Limb (tissue), 2 donors: ENCODE results near the gene TRDMT1.
A peak's percentile ranks its signal among the peaks of the same experiment; 100 is the strongest.

ENCODE experiments used
- DNase-seq, 2 donors: peaks; one replicate each; pipeline ENCODE4 v3.0.0-alpha.2; 2016; ENCODE audit errors: extremely low spot score in 2 of 2

Gene TRDMT1, protein sequence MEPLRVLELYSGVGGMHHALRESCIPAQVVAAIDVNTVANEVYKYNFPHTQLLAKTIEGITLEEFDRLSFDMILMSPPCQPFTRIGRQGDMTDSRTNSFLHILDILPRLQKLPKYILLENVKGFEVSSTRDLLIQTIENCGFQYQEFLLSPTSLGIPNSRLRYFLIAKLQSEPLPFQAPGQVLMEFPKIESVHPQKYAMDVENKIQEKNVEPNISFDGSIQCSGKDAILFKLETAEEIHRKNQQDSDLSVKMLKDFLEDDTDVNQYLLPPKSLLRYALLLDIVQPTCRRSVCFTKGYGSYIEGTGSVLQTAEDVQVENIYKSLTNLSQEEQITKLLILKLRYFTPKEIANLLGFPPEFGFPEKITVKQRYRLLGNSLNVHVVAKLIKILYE

DNA sequence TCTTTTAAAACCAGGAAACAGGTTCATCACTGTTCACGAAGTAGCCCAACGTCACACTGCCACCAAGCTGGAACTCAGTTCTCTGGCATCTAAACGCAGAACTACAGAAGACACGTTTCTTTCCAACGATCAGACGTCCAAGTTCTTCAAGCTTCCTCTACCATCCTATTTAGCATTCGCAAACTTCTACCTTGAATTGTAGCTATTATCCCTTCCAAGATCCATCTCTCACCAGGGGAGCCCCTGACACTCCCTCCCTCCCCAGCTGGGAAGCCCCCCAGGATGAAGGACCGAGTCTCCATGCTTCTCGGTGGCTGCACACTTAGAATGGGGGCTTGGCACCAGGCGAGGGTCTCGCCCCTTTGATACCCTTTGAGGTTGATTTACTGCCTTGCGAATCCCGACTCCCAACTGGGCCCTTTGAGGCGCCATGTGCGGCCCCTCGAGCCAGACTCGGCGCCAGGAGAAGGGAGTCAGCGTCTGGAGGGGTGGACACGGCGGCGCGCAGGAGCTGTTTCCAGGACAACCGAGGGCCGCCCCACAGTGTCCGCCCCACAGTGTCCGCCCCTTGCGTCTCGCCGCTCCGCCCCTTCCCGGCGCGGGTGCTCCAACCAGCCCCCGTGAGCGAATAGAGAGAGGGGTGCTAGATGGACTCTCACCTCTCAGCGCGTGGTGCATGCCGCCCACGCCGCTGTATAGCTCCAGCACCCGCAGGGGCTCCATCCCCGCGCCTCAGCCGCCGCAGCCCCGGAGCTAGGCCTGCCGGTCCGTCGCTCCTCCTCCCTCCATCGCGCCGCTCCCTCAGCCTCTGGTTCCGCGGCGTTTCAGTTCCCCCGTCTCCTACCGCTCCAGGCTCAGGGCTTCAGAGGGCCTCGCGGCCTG is at the start of gene TRDMT1:
Gene TRDMT1 (minus strand): TSS at position 761 of the 882 bp plus-strand sequence. CDS start 38 bp downstream, at position 723.
- peak; percentile 92 to 94 for DNase-seq

DNA sequence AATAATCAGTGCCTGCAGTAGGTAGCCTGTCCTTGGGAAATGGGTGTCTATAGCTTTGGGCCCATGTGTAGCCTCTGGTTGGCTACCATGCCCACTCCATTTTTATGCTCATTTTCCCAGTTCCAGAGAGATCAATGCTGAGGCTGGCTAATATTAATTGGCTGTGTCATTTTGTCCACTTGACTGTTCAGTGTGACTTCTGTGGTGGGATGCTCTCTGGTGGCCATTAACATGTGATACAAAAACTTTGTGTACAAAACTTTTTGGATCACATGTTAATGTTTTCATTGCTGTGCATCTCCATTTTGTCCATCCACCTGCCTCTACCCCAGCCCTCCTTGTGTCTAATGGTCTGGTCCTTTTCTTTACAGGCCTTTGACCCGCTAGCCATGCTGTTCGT is 49.3 kb upstream of the TRDMT1 start:
- DNase-seq, result no peak

DNA sequence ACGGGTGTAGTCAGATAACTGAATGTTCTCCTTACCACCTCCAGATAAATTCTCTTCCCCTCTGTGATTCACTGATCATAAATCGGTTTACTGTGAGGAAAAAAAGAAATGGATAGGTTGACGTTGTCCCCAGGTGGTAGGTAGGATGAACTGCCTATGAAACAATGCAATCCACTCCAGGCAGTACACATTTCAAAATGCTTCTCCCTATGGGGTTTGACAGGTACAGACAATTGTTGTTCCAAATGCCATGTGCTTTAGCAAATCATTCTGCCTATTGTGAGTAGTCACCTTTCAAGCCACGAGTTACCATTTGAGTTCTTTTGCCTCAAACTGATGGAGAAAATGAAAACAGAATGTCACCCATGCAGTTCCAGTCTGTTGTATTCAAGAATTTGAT is 48.3 kb upstream of the TRDMT1 start:
- DNase-seq, result no peak

DNA sequence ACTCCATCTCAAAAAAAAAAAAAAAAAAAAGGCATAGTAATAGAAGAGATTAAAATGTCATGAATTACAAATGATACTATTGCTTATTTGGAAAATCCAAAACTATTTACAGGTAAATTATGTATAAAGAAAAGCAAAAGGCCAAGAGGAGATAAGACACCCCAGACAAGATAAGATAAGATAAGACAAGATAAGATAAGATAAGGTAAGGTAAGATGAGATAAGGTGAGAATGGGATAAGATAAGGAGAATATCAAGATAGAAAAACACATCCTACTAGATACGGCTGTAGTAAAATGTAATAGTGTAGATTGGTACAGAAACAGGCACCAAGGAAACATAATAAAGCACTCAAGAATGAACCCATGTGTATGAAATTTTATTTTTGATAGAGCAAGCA is 47.5 kb upstream of the TRDMT1 start:
- DNase-seq, result no peak

DNA sequence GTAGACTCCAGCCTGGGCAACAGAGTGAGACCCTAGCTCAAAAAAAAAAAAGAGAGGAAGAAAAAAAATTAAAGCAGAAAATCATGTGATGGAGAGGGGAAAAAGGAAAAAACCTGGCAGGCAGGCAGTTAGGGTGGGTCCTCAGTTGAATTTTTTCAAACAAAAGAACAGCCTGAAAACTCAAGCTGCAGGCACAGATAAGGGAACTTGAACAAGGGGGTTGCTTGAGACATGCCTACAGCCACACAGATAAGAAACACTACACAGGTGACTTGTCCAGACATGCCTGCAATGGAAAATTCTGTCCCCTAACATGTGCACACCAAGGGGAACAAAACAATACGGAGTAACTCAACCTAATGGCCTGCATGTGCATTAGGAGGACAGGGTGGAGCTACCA is 45.7 kb upstream of the TRDMT1 start:
- DNase-seq, result no peak

DNA sequence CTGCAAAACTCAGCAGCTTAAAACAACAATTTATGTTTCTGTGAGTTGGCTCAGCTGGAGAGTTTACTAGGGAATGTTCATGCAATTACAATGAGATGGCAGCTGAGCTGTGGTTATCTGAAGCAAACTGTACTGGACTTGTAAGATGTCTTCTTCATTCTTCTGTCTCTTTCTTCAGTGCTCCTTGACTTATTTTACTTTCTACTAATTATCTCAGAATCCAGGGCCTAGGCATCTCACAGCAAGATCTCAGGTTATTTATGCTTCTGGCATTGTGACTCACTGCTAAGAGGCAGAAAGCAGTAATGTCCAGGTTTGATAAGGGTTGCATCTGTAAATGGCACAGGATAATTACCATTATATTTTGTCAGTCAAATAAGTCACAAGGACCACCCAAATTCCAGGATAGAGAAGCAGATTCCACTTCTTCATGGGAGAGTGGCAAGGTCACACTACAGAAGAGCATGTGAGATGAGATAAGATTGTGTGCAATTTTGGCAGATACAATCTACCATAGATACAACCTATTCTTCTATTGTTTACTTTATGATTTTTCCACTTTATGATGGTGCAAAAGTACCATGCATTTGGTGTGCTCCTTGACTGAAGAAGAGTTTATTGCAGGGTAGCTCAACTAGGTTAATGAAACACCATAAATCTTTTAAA is 43.4 kb upstream of the TRDMT1 start:
- DNase-seq, result no peak

DNA sequence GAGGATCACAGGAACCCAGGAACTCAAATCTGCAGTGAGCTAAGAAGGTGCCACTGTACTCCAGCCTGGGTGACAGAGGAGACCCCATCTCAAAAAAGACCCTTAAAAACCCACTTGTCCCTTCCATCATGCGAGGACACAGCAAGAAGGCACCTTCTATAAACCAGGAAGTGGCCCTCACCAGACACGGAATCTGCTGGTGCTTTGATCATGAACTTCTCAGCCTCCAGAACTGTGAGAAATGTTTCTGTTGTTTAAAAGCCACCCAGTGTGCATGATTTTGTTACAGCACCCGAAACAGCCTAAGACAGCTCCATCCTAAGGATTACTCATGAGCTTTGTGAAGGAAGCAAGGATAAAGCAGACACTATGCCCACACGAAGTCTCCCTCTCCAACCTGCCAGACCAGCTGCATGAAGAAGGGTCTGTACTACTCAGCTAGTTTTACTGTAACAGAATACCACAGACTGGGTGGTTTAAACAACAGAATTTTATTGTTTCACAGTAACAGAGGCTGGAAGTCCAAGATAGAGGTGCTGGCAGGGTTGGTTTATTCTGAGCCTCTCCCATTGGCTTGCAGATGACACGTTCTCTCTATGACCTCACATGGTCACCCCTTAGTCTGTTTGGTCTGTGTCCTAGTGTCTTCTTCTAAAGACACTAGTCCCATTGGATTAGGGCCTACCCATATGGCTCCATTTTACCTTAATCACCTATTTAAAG is 40.3 kb upstream of the TRDMT1 start:
- DNase-seq, result no peak

DNA sequence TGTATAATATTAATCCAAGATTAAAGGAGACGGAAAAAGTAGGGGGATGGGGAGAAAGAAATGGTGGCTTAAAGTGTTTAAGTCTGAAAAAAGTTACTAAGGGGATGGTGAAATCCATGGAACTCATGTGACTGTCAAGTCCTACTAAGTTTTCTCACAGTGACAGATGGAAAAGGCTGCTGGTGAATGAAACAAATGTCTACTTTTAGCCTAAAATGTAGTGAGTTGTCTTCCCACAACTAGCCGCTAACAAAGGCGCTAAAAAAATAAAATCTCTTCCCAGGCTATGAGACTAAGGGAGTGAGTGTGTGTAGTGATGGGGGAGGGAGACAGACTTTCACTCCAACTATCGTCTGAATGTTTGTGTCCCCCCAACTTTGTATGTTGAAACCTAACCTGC is 39.1 kb upstream of the TRDMT1 start:
- DNase-seq, result no peak

DNA sequence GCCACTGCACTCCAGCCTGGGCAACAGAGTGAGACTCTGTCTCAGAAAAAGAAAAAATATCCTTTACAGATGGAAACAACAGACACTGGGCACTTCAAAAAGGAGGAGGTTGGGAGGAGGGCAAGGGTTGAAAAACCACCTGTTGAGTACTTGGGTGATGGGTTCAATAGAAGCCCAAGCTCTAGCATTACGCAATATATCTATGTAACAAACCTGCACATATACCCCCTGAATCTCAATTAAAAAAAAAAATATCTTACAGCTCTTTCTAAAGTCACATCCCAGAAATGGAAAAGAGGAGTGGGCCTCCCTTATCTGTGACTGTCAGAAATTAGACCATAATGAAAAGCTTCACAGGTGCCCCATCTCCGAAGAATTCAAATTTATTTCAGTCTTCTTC is 38.6 kb upstream of the TRDMT1 start:
- DNase-seq, result no peak

DNA sequence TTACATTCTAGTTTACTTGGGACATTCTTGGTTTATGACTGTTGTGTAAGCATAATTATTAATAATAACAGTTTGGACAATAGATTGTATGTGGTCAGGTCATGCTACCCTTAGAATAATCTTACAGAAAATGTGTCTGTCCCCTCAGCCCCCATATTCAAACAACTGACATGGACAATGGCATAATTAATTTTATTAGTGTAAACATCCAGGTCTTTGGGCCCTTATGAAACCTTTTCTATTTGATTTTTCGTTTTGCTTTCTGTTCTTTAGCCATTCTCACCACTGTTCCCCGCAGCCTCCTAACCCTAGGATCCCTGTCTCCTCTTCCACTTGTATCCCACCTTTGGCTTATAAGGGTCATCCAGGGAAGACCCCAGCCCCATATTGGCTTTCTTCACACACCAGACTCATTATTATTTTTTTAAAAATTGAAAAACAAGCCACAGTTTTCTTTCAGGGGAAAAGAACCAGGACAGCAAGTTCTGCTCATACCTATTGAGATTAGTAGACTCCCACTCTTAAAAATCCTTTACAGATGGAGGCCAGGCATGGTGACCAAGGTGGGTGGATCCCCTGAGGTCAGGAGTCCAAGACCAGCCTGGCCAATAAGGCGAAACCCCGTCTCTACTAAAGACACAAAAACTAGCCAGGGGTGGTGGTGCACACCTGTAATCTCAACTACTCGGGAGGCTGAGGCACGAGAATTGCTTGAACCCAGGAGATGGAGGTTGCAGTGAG is 38.0 kb upstream of the TRDMT1 start:
- DNase-seq, result no peak

DNA sequence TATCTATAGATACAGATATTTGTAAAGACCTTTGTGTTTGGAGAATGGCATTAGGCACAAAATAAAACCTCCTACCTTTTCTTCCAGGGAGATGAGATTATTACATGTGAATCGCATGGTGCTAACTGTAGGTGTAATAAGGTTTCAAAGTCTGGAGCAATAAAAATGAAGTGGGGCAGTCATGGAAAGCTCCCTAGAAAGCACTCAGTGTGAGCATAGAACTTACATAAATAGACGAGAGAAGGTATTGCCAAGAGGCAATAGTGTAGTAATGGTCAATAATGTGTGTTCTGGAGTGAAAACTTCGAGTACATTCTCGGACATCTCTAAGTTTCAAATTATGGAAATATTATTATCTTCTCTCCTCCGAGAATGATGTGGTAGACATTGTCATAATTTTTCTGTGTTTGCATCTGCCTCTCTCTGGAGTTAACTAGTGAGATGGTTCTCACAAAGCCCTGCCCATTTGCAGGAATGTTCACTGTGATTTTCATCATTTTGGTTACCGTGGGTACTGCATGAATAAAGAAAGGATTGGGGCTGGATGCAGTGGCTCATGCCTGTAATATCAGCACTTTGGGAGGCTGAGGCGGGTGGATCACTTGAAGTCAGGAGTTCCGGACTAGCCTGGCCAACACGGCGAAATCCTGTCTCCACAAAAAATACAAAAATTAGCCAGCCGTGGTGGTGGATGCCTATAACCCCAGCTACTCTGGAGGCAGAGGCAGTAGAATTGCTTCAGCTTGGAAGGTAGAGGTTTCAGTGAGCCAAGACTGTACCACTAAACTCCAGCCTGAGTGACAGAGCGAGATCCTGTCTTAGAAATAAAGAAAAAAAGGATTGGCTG is 37.2 kb upstream of the TRDMT1 start:
- DNase-seq, result peak in 1 of 2 donors; percentile 36

DNA sequence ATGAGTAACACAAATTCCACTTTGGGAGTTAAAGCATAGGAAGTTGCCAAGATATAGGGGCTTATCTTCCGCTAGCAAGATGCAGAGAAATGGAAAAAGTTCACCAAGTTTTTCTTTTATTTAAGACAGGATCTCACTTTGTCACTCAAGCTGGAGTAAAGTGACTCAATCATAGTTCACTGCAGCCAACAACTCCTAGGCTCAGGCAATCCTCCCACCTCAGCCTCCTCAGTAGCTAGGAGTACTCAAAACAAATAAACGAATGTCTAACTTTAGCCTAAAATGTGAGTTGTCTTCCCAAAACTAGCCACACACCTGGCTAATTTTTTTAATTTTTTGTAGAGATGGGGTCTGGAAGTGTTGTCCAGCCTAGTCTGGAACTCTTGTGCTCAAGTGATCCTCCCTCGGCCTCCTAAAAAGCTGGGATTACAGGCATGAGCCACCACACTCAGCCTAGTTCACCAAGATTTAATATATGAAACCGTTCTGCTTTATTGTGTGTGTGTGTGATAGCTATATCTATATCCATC is 36.5 kb upstream of the TRDMT1 start:
- DNase-seq, result no peak

DNA sequence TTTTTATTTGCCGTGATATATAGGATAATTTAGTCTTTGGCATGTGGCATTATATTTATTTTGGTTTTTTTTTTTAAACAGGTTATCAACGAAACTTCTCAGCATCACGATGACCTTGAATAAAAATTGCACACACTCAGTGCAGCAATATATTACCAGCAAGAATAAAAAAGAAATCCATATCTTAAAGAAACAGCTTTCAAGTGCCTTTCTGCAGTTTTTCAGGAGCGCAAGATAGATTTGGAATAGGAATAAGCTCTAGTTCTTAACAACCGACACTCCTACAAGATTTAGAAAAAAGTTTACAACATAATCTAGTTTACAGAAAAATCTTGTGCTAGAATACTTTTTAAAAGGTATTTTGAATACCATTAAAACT is 35.7 kb upstream of the TRDMT1 start:
- no peak for DNase-seq

DNA sequence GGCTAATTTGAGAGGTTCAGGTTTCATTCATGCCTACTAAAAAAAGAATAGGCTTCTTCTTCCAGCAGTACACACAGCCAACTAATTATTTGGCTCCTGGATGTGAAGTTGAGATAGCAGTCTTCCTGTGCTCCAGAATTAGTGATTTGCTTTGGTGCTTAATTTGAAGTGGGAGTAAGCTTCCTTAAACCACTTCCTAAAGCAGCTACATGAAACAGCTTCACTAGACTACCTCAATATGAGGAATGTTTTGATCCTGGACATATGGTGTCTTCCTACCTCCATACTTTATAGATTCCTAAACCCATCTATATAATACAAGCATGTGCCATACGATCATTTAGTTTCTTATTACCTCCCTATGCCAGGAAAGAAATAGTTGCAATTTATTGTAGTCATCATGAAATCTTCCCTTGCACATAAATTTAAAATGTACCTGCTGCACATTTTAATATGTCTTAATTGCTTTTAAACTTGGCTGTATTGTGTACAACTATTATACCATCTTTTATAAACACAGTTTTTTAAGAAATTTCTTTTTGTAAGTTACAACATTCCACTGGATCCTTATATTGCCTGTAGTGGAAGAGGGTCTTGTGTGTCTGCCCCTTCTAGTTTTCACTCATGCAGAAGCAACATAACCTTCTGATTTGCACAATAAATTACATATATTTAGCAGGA is 35.1 kb upstream of the TRDMT1 start:
- no peak for DNase-seq

DNA sequence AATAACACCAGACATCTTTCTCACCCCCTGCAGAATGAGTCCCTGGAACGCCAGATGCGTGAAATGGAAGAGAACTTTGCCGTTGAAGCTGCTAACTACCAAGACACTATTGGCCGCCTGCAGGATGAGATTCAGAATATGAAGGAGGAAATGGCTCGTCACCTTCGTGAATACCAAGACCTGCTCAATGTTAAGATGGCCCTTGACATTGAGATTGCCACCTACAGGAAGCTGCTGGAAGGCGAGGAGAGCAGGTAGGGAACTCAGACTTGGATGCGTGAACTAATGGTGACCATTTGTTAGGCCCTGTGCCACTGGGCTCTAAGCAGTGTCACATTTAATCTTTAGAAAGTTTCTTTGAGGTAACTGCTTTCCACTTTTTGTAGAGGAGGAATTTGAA is 33.7 kb upstream of the TRDMT1 start:
- no peak for DNase-seq

DNA sequence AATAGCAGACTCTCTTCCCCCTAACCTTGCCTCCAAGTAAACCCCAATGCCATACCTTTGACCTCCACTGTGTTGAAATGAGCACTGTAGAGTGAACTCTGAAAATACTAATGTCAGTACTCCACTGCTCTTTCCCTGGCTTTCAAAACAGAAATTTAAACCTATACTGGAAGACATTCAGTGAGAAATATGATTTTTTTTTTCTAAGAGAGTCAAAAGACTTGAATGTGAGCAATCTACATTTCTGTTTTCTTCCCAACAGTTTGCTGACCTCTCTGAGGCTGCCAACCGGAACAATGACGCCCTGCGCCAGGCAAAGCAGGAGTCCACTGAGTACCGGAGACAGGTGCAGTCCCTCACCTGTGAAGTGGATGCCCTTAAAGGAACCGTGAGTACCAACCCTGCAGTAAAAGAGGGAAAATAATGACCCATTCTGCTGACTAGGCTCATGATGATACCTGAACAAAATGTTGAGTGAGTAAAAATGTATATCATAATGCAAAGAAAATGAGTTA is 33.0 kb upstream of the TRDMT1 start:
- DNase-seq, result no peak

DNA sequence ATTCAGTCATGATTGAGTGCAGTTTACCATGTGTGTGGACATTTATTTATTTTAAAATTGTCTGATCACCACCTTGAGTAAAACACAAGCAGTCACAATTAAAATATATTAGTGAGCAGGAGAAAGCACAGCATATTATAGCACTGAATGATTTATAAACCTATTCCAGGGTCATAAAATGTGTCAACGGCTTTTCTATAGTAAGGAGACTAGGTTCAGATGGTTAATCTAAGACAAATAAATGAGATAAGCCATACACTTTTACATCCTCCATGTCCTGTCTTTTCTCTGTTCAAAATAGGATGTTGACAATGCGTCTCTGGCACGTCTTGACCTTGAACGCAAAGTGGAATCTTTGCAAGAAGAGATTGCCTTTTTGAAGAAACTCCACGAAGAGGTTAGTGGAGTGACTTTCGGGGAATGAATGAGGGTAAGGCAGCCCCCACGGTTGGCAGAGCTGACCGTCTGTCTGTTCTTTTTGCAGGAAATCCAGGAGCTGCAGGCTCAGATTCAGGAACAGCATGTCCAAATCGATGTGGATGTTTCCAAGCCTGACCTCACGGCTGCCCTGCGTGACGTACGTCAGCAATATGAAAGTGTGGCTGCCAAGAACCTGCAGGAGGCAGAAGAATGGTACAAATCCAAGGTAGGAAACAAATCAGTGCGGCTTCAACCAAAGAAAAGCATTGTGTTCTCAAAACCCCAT is 32.0 kb upstream of the TRDMT1 start:
- DNase-seq, result no peak

DNA sequence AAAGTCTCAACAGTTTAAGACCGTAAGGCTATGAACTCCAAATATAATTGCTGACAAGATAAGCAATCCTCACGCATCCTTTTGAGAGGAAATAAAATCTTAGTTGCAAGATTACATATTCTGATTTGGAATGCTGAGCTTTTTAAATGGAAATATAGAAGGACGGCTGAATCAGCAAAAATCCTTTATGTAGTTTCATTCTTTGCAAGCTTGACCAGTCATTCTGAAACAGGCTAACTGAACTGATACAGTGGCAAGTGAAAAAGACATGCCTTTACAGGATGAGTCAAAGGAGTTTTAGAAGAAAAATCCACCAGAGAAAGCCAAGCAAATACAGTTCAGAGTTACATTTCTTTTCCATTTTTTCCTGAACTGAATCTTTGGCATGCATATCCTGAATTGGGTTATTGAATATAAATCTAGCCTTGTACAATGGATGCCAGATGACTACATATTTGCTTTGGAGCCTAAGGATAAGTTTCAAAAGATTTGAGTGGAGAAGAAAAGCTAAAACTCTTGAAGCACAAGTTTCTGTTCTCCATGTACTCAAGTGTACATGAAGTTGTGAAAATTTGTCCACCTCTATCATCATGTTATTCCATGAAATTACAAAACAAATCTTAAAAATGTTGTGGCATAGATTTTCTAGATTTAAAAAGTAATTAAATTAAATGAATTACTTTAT is 30.9 kb upstream of the TRDMT1 start:
- DNase-seq, result no peak
